SK-N-SH (cell line): Measurements from ENCODE around the gene KIF5B.

ENCODE experiments used
- CTCF ChIP-seq: fragments of 200-600 bp; sonication (generic); IDR thresholded peaks from 2 replicates; pipeline ENCODE4 v1.6.1; 2017; ENCODE audit warnings: antibody characterized with exemption, mild to moderate bottlenecking, moderate library complexity
- ELF1 ChIP-seq: IDR thresholded peaks from 2 replicates; pipeline ENCODE4 v1.4.0; 2012
- EP300 ChIP-seq, 2 experiments: IDR thresholded peaks; 2 replicates each; pipeline versions ENCODE4 v1.4.0 to v1.6.1; 2012; ENCODE audit warnings: borderline replicate concordance in 1 of 2, low read depth in 1 of 2, low read length in 1 of 2
- EZH2phosphoT487 ChIP-seq: fragments of 200-600 bp; sonication (generic); IDR thresholded peaks from 2 replicates; pipeline ENCODE4 v1.6.1; 2017; ENCODE audit warnings: low read depth, mixed run types, mild to moderate bottlenecking, antibody characterized with exemption, moderate library complexity, borderline replicate concordance
- FOXJ3 ChIP-seq: sonication (generic); formaldehyde crosslinking; IDR thresholded peaks from 2 replicates; pipeline ENCODE4 v1.5.1; 2020; ENCODE audit warnings: mild to moderate bottlenecking, missing genetic modification reagents
- MEF2A ChIP-seq: IDR thresholded peaks from 2 replicates; pipeline ENCODE4 v1.4.0; 2012; ENCODE audit warnings: low read depth, borderline replicate concordance
- POLR2AphosphoS5 ChIP-seq: IDR thresholded peaks from 2 replicates; pipeline ENCODE4 v1.6.1; 2012; ENCODE audit warnings: low read depth, low read length
- RAD21 ChIP-seq: IDR thresholded peaks from 2 replicates; pipeline ENCODE4 v1.6.1; 2012; ENCODE audit warnings: mild to moderate bottlenecking, low read length
- RFX5 ChIP-seq: IDR thresholded peaks from 2 replicates; pipeline ENCODE4 v1.6.1; 2012; ENCODE audit warnings: mild to moderate bottlenecking, improper control_type of control experiment, low read length
- SMC3 ChIP-seq: IDR thresholded peaks from 2 replicates; pipeline ENCODE4 v1.6.1; 2012; ENCODE audit warnings: low read depth, low read length, improper control_type of control experiment
- TAF1 ChIP-seq: IDR thresholded peaks from 2 replicates; pipeline ENCODE4 v1.6.1; 2012; ENCODE audit warnings: low read depth, mild to moderate bottlenecking, low read length, moderate library complexity, borderline replicate concordance
- TCF12 ChIP-seq: IDR thresholded peaks from 2 replicates; pipeline ENCODE4 v1.4.0; 2012
- USF1 ChIP-seq: IDR thresholded peaks from 2 replicates; pipeline ENCODE4 v1.4.0; 2012; ENCODE audit warnings: low read depth, borderline replicate concordance
- USF2 ChIP-seq: fragments of 150-350 bp; IDR thresholded peaks from 2 replicates; pipeline ENCODE4 v1.6.1; 2017; ENCODE audit warnings: antibody characterized with exemption, low read length, low read depth, borderline replicate concordance

- TF ChIP-seq CTCF (no peak), FOXJ3 (CRISPR knock-in tag) (no peak), TCF12 (no peak), ELF1 (no peak), POLR2AphosphoS5 (no peak), USF2 (no peak), MEF2A (no peak), SMC3 (no peak), TAF1 (no peak), RAD21 (no peak), EP300 (IDR thresholded peaks at IDR 0.05; ENCODE audit: borderline replicate concordance in 1 of 2, low read depth in 1 of 2, low read length in 1 of 2) (no peak), USF1 (no peak), EZH2phosphoT487 (no peak), RFX5 (no peak)
Observed at GRCh38 chr10:32041290-32042028, 14.8 kb downstream of the KIF5B start.
